HuH-7.5 (cell line): ENCODE results near the gene PLCG1.

ENCODE experiments used
- DNase-seq: peaks from one replicate; pipeline ENCODE4 v3.0.0; 2011; ENCODE audit warnings: low spot score

PLCG1 gene

GRCh38 chr20:41214666-41215065 lies 77.3 kb downstream of the PLCG1 start:
- no peak for DNase-seq

- no peak for DNase-seq
Observed at GRCh38 chr20:41217422-41217821, 80.1 kb downstream of the PLCG1 start.

DNA sequence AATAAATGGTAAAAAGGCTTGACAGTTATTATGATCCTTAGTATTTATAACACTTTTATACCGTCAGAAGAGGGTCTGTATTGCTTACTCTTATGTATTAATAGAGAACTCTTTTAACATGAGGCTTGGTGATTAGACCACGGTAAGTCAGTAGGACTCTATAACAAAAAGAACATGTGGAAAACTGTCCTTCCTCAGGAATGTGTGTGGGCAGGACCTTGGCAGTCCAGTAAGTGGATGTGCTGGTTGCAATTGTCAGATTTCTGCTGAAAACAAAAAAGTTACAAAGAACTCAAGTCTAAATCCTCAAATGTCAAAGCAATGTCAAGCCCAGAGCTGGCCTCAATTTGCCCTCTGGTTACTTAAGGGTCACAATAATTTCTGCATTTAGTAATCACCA lies 81.1 kb downstream of the PLCG1 start:
- DNase-seq: no peak

- DNase-seq: no peak
Observed at GRCh38 chr20:41219824-41220223, 82.5 kb downstream of the PLCG1 start.

GRCh38 chr20:41221614-41222218 lies 84.4 kb downstream of the PLCG1 start:
- DNase-seq: no peak

DNA sequence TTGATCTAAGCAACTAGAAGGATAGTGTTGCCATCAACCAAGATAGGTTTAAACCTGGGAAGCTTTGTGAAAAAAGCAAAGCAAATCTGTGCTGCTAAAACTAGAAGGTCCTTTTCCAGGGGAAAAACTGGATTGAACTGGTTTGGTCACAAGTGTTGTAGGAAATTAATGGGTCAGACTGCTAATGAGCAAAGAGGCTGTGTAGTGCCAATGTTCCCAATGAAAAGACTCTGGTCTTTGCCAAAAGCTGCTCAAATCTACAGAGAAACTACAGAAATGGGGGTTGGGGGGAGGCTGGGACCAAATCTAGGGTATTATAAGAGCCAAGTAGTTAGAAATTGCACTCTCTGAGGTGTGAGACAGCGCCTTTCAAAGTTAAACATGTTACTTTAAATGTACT lies 85.0 kb downstream of the PLCG1 start:
- no peak for DNase-seq

DNA sequence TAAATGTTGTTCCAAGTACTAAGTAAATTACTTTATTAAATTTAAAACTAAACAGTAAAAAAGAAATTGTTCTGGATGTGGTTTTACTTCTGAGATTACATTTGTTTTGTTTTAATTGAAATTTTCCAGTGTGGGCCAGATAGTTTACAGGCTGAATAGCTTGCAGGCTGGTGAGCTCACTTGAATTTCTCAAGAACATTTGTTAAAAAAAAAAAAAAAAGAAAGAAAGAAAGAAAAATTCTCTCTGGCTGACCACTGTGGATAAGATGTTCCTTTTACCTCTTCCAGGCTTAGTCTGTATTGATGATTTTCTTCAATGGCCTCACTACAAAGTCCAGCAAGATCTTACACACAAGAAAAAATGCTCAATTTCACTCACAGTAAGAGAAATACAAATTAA lies 85.4 kb downstream of the PLCG1 start:
- no peak for DNase-seq

DNA sequence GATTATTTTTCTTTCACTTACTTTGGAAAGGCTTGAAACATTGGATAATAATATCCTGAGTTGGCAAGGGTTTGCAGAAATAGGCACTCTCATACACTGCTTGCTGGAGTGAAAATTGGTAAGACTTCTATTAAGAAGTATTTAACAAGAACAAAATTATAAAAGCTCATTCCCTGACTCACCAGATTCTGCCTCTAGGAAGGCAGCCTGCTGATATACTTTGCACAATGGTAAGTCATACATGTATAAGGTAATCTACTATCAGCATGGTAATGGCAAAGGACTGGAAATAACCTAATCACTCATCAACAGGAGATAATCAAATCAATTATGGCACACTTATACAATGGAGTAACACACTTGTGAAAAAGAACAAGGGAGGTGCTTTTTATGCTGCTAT lies 85.8 kb downstream of the PLCG1 start:
- no peak for DNase-seq

DNA sequence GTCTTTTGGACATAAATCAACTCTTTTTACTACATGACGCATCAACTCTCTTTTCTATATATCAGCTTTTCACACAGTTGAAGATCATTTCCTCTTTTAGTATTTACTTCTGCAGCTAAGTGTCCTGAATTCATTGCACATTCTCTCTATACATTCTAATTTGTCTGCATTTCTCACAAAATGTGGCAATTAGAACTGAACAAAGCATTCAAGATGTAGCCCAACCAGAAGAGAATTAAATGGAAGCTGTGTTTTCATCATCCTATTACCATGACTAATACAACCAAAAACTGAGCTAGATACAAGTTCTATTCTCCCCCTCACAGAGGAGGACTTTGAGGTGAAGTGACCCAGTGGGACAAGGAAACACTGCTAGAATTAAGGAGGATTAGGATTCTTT lies 86.9 kb downstream of the PLCG1 start:
- DNase-seq: no peak

DNA sequence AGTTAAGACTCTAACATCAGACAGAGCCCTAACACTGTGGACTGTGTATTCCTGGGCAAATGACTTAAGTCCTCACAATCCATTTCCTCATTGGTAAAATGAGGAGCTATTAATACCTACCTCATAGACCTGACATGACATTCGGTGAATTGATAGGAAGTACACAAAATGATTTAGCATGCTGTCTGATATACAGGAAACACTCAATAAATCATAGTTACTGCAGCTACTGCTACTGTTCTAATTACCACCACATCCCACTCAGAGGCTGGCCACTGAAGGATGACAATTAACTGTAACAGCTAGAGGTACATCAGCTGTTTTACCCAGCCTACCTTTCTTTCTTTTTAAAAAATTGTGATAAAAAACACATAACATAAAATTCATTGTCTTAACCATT lies 87.7 kb downstream of the PLCG1 start:
- no peak for DNase-seq

DNA sequence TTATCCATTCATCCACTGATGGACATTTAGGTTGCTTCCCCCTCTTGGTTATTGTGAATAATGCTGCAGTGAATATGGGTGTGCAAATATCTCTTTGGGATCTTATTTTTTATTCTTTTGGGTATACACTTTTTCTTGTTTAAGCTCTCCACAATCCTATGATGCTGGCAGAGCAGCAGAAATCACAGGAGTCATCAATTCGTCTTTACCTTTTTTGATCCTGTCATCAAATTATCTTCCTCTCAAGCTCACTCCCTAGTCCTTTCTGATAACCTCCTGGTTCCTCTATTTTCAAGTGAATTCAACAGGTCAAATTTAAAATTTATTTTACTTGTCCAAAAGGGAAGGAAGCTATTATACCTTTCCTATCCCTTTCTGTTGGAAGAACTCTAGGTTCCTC lies 89.1 kb downstream of the PLCG1 start:
- DNase-seq: no peak
